SJSA1 (cell line): ENCODE measurements around the gene NSUN7. TPM values are rescaled to one million over a fixed set of nuclear protein-coding genes. Genes with fewer than 3 reads are reported as not detected.

ENCODE experiments used
- DNase-seq, 2 experiments: peaks; one replicate each; pipeline ENCODE4 v3.0.0-alpha.2; 2015 to 2020; ENCODE audit warnings: low spot score in 2 of 2, low read depth in 1 of 2
- H3K27ac ChIP-seq: fragments of 250-450 bp; sonication (Bioruptor Pico); 2 replicates; pipeline ENCODE4 v1.5.1; 2020; ENCODE audit warnings: mild to moderate bottlenecking, moderate library complexity
- H3K27me3 ChIP-seq: fragments of 250-450 bp; sonication (Bioruptor Pico); replicated peaks from 2 replicates; pipeline ENCODE4 v1.5.1; 2020; ENCODE audit warnings: mild to moderate bottlenecking, moderate library complexity
- H3K36me3 ChIP-seq: fragments of 250-450 bp; sonication (Bioruptor Pico); 2 replicates; pipeline ENCODE4 v1.5.1; 2020; ENCODE audit warnings: mild to moderate bottlenecking
- H3K4me1 ChIP-seq: fragments of 250-450 bp; sonication (Bioruptor Pico); replicated peaks from 2 replicates; pipeline ENCODE4 v1.6.1; 2021; ENCODE audit warnings: mild to moderate bottlenecking
- H3K4me3 ChIP-seq: fragments of 250-450 bp; sonication (Bioruptor Pico); 2 replicates; pipeline ENCODE4 v1.5.1; 2020; ENCODE audit warnings: mild to moderate bottlenecking
- H3K9me3 ChIP-seq: fragments of 250-450 bp; sonication (Bioruptor Pico); replicated peaks from 2 replicates; pipeline ENCODE4 v1.5.1; 2020; ENCODE audit warnings: mild to moderate bottlenecking
- total RNA-seq: library from RNA; depleted of rRNA; stranded (reverse); fragments of >200 nt; shearing (Covaris generic); gene quantifications from 2 replicates; pipeline ENCODE4 v1.2.3, GENCODE V29; 2014

The NSUN7 gene
- total RNA-seq, 1 experiment from 2014 or later, result not detected

- no peak for DNase-seq
- H3K27me3 ChIP-seq, result no peaks in the 10 kb centered on the region
Measured at GRCh38 chr4:40837094-40837870, 87.5 kb downstream of the NSUN7 start.

GRCh38 chr4:40838742-40839141, 89.0 kb downstream of the NSUN7 start:
- no peak for DNase-seq
- Histone ChIP-seq H3K9me3 (no peaks in the 10 kb centered on the region), H3K27ac (no peak overlapping the region), H3K27me3 (no peaks in the 10 kb centered on the region), H3K36me3 (no peaks in the 10 kb centered on the region), H3K4me1 (no peaks in the 10 kb centered on the region), H3K4me3 (no peak overlapping the region)

More at GRCh38 chr4:40837094-40837870, 87.5 kb downstream of the NSUN7 start:
- no peaks in the 10 kb centered on the region for H3K4me1 ChIP-seq
- no peaks in the 10 kb centered on the region for H3K36me3 ChIP-seq
- H3K27ac ChIP-seq, result no peak overlapping the region
- H3K4me3 ChIP-seq, result no peak overlapping the region
- H3K9me3 ChIP-seq, result no peaks in the 10 kb centered on the region

GRCh38 chr4:40840255-40840984, 90.7 kb downstream of the NSUN7 start:
- no peak for DNase-seq
- Histone ChIP-seq H3K27me3 (no peaks in the 10 kb centered on the region), H3K27ac (no peak overlapping the region), H3K9me3 (no peaks in the 10 kb centered on the region), H3K4me3 (no peak overlapping the region), H3K36me3 (no peaks in the 10 kb centered on the region), H3K4me1 (no peaks in the 10 kb centered on the region)

- Histone ChIP-seq H3K9me3 (no peaks in the 10 kb centered on the region), H3K4me1 (no peaks in the 10 kb centered on the region), H3K27ac (no peak overlapping the region), H3K36me3 (no peaks in the 10 kb centered on the region), H3K27me3 (no peaks in the 10 kb centered on the region), H3K4me3 (no peak overlapping the region)
- DNase-seq, result peak; percentile 45 to 70
Measured at GRCh38 chr4:40840985-40841571, 91.3 kb downstream of the NSUN7 start.

- H3K4me3 ChIP-seq, result no peak overlapping the region
- no peak for DNase-seq
- no peaks in the 10 kb centered on the region for H3K4me1 ChIP-seq
Measured at GRCh38 chr4:40842318-40842717, 92.6 kb downstream of the NSUN7 start.

GRCh38 chr4:40842725-40843423, 93.1 kb downstream of the NSUN7 start:
- no peak overlapping the region for H3K4me3 ChIP-seq
- no peaks in the 10 kb centered on the region for H3K9me3 ChIP-seq
- H3K27me3 ChIP-seq, result no peaks in the 10 kb centered on the region
- H3K36me3 ChIP-seq, result no peaks in the 10 kb centered on the region
- H3K4me1 ChIP-seq, result no peaks in the 10 kb centered on the region
- no peak for DNase-seq
- no peak overlapping the region for H3K27ac ChIP-seq

More at GRCh38 chr4:40842318-40842717, 92.6 kb downstream of the NSUN7 start:
- Histone ChIP-seq H3K27me3 (no peaks in the 10 kb centered on the region), H3K36me3 (no peaks in the 10 kb centered on the region), H3K27ac (no peak overlapping the region), H3K9me3 (no peaks in the 10 kb centered on the region)

GRCh38 chr4:40843696-40844095, 93.9 kb downstream of the NSUN7 start:
- Histone ChIP-seq H3K4me1 (no peaks in the 10 kb centered on the region), H3K9me3 (no peaks in the 10 kb centered on the region), H3K4me3 (no peak overlapping the region), H3K36me3 (no peaks in the 10 kb centered on the region), H3K27ac (no peak overlapping the region), H3K27me3 (no peaks in the 10 kb centered on the region)
- DNase-seq, result no peak

- H3K27ac ChIP-seq, result no peak overlapping the region
- DNase-seq, result no peak
- no peaks in the 10 kb centered on the region for H3K36me3 ChIP-seq
- H3K4me3 ChIP-seq, result no peak overlapping the region
- H3K27me3 ChIP-seq, result no peaks in the 10 kb centered on the region
- no peaks in the 10 kb centered on the region for H3K4me1 ChIP-seq
- no peaks in the 10 kb centered on the region for H3K9me3 ChIP-seq
Measured at GRCh38 chr4:40844261-40844660, 94.5 kb downstream of the NSUN7 start.

- Histone ChIP-seq H3K27ac (no peak overlapping the region), H3K9me3 (no peaks in the 10 kb centered on the region), H3K36me3 (no peaks in the 10 kb centered on the region), H3K4me1 (no peaks in the 10 kb centered on the region), H3K27me3 (no peaks in the 10 kb centered on the region), H3K4me3 (no peak overlapping the region)
- no peak for DNase-seq
Measured at GRCh38 chr4:40845154-40845835, 95.5 kb downstream of the NSUN7 start.

GRCh38 chr4:40846532-40846931, 96.8 kb downstream of the NSUN7 start:
- Histone ChIP-seq H3K4me1 (no peaks in the 10 kb centered on the region), H3K4me3 (no peak overlapping the region), H3K27me3 (no peaks in the 10 kb centered on the region), H3K36me3 (no peaks in the 10 kb centered on the region), H3K27ac (no peak overlapping the region), H3K9me3 (no peaks in the 10 kb centered on the region)
- no peak for DNase-seq

- no peaks in the 10 kb centered on the region for H3K27me3 ChIP-seq
- no peaks in the 10 kb centered on the region for H3K9me3 ChIP-seq
- H3K4me3 ChIP-seq, result no peak overlapping the region
- no peak for DNase-seq
- no peak overlapping the region for H3K27ac ChIP-seq
- no peaks in the 10 kb centered on the region for H3K4me1 ChIP-seq
- no peaks in the 10 kb centered on the region for H3K36me3 ChIP-seq
Measured at GRCh38 chr4:40848251-40848650, 98.5 kb downstream of the NSUN7 start.

GRCh38 chr4:40848940-40849339, 99.2 kb downstream of the NSUN7 start:
- no peak for DNase-seq
- no peak overlapping the region for H3K4me3 ChIP-seq
- H3K27ac ChIP-seq, result no peak overlapping the region
- H3K4me1 ChIP-seq, result no peaks in the 10 kb centered on the region
- H3K27me3 ChIP-seq, result no peaks in the 10 kb centered on the region
- H3K36me3 ChIP-seq, result no peaks in the 10 kb centered on the region
- no peaks in the 10 kb centered on the region for H3K9me3 ChIP-seq

GRCh38 chr4:40850496-40850895, 100.7 kb downstream of the NSUN7 start:
- DNase-seq, result no peak
- H3K4me3 ChIP-seq, result no peak overlapping the region
- no peaks in the 10 kb centered on the region for H3K9me3 ChIP-seq

More at GRCh38 chr4:40850496-40850895, 100.7 kb downstream of the NSUN7 start:
- no peak overlapping the region for H3K27ac ChIP-seq
- H3K36me3 ChIP-seq, result no peaks in the 10 kb centered on the region
- no peaks in the 10 kb centered on the region for H3K27me3 ChIP-seq
- H3K4me1 ChIP-seq, result no peaks in the 10 kb centered on the region
